Activated CD4-positive, alpha-beta T cell treated with anti-CD3 and anti-CD28 coated beads, Interleukin-2, amount 50 U/mL, for 4 hours (primary cell): ENCODE measurements around the gene CD44.

Source experiments
- DNase-seq, 2 experiments: peaks; one replicate each; pipeline ENCODE4 v3.0.0-alpha.2; 2020

The CD44 gene

GRCh38 chr11:35271031-35271430 lies 132.1 kb downstream of the CD44 start:
- DNase-seq, result no peak

GRCh38 chr11:35272391-35272902 lies 133.5 kb downstream of the CD44 start:
- peak; percentile 17 to 21 for DNase-seq

DNA sequence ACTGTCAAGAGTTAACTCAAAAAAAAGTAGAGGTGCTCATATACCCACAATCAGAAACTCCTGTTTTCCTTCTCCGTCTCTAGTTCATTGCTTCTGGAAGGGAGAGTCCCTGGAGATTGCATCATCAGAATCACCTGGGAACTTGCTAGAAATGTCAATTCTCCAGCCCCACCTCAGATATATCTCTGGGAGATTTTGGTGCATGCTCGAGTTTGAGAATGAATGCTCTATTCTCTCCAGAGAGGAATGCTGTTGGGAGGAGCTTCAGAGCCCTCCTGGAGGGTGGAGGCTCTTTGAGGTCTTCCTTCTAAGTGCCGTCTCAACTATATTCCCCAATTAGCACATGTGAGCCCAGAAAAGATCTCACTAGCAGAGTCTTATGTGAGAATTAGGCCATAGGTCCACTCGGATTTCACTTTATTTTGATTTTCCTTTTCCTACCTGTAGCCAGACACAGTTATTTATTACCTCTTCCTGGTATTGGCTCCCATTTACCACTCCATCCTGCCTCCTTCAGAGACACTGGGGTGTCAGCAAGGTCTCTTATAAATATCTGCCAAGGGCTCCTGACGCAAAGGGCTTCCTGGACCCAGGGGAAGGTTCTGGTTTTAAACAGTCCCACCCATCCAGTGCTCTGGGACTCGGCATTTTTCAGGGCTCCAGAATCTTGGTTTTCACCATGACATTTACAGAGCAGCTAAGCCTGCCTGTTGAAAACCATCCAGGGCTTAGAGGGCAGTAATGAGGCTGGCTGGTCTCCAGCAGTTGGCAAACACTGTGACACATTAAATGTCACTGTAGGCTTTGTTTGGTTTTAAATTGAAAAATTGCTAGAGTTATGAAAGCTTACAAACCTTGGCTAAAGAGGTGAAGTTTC lies 136.2 kb downstream of the CD44 start:
- no peak for DNase-seq

GRCh38 chr11:35275786-35276170 lies 136.8 kb downstream of the CD44 start:
- no peak for DNase-seq

- no peak for DNase-seq
Measured at GRCh38 chr11:35276396-35277145, 137.6 kb downstream of the CD44 start.

- no peak for DNase-seq
Measured at GRCh38 chr11:35277827-35278226, 138.9 kb downstream of the CD44 start.

DNA sequence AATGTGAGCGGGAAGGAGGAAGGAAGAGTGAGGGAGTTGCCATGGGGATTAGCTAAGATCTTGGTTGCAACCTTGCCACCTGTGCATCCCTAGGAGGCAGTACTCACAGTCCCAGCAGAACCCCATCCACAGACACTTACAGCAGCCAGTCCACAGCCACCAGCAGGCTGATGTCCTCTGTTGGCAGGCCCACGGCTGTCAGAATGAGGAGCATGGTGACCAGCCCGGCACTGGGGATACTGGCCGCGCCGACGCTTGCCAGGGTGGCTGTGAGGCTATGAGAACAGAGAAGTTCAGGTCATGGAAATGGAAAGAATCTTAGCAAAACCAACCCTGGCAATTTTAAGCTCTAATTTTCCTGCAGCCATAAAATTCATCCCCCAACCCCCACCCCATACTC lies 141.8 kb downstream of the CD44 start:
- DNase-seq, result no peak

DNA sequence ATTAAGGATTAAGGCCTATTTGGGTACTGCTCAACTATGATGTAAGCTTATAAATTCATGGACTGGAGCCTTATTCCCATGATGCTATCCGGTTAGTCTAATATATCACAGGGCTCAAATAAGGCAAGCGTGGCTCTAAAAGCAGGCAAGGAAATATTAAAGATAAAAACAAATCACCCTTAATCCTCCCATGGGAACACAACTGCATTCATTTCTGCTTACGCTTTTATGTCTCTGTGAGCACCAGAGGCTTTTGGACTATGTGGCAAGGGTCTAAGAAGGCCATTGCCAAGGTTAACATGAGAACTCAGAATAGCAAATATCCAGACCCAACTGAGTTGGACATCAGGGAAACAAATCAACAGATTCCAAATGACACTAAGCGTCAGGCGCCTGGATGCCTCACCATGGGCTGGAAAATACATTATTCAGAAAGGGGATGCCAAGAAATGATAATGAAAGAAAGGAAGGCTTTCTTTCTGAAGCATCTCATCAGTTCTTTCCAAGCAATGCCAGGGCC lies 142.3 kb downstream of the CD44 start:
- no peak for DNase-seq
